GM21529 (cell line): ENCODE data around the gene FNDC3B.
"Not testable (repeated sequence)": the region's sequence is repeated elsewhere in the genome, so short reads cannot be mapped to it uniquely, and the experiment has no call there.

Experiments used
- ATAC-seq: cut with Tn5 transposase; IDR thresholded peaks from one replicate; pipeline ENCODE4 v1.9.1; 2021; ENCODE audit not compliant: unreplicated experiment

Gene FNDC3B

DNA sequence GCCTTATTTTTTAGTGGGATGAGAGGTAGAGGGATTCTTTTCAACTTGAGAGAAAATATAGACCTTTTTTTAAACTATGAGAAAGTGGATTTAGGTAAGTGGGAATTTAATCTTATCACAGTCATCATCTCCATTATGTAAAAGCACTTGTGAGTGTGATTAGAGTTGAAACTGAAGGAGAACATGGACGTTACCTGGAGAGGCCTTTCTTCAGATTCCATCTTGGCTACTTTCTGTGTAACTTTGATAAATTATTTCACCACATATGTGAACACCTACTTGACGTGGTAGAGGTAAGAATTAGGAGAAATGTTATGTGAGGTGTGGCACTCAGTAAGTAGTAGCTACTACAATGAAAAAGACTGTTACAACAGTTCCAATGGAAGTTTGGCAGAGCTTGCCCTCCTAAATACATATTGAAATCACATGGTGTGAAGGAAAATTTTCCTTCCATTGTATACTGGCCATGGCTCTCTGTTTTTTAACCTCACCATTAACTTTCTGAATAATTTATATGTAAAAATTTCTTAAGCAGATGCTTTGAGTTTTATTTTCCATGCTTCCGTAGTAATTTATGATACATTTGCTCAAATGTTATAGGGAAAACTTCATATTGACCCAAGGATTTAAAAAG lies 193.3 kb downstream of the FNDC3B start:
- ATAC-seq: no peak

DNA sequence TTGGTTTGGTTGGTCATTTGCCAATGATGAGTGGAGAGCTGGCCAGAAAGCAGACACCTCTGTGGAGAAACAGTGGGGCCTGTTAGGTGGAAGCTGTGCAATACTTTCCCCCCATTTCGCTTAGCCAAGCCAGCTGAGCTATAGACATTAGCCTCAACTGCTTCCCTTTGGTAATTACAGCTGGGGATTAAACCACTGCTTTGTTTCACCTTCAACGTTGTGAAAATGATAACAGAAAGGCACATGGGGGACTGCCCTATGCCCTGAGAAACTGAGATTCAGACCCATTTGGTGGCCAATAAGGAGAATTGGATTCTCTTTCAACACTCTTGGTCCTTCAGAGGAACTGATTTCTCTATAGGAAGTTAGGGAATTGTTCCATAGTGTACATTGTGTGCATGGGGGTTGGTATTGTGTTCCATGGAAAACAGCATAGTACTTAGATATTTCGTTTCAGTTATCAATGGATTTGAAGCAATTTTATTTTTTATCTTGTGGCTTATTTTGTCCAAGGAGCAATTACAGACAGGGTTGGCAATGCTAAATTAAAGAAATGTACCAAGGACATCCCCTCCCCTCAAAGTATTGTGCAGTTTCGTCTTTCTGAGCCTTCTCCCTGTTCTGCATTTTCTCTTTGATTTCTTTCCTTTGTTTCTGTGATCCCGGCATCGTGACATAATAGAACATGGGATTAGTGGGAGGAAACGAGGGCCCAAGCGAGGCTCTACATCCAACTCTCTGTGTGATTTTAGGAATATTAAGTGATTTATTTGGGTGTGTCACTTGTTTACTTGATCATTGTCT lies 194.3 kb downstream of the FNDC3B start:
- ATAC-seq: no peak

DNA sequence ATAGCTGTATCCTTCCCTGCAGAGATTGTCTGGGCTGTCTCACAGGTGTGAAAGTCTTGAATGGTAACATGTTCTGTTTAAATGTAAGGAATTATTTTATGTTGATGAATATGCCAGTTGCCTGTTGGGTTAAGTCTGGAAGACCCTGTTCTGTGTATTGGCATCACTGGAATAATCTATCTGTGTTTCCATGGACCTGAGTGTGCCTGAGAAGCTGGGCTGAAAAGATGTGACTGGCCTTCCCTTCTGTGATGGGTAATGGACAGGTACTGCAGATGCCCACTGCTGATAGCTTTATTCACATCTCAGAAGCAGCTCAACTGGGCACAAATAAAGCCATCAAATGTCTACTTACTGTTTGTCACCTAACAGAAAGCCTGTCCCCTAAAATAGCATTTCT lies 196.3 kb downstream of the FNDC3B start:
- ATAC-seq: no peak

DNA sequence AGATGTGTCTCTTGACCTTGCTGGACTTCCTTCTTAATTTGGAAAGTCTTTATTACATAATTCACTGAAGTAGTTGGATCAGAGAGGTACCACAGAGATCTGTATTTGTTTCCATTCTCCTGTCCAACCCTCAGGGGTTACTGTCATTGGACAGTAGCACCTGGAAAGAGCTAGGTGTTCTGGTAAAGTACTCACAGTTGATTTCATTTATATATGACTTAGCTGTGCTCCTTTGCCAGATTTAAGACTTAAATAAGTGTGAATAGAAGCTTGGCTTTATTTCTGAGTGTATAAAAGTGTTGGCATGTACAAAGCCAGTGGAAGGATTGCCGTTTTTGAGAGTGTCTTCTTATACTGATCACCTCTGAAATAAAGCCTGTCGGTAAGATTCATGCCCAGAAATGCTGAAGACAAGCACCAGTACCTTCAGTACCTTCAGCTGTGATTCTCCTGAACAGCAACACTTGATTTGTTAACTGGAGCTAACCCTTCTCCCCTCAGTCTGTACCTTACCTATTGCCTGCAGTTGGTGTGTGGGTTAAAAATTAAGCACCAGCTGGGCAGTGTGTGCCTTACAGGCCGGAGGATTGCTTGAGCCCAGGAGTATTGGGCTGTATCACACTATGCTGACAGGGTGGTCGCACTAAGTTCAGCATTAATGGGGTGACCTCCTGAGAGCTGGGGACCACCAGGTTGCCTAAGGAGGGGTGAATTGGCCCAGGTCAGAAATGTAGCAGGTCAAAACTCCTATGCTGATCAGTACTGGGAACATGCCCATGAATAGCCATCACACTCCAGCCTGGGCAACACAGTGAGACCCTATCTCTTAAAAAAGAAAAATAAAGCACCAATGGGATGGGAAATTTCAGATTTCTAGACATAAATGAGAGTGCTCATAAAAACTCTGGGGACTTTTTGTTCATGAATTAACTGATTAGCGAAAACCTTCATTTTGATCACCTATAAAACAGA lies 197.7 kb downstream of the FNDC3B start:
- ATAC-seq: no peak

DNA sequence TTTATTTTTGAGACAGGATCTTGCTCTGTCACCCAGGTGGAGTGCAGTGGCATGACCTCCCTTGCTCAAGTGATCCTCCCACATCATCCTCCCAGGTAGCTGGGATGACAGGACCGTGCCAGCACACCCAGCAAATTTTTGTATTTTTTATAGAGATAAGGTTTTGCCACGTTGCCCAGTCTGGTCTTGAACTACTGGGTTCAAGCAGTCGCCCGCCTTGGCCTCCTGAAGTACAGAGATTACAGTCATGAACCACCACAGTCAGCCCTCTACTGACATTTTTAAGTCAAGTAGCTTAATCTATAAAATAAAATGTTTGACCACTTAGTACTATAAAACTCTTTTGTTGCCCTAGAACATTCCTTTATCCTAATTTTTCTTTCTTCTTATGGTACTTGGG lies 198.8 kb downstream of the FNDC3B start:
- ATAC-seq: no peak

DNA sequence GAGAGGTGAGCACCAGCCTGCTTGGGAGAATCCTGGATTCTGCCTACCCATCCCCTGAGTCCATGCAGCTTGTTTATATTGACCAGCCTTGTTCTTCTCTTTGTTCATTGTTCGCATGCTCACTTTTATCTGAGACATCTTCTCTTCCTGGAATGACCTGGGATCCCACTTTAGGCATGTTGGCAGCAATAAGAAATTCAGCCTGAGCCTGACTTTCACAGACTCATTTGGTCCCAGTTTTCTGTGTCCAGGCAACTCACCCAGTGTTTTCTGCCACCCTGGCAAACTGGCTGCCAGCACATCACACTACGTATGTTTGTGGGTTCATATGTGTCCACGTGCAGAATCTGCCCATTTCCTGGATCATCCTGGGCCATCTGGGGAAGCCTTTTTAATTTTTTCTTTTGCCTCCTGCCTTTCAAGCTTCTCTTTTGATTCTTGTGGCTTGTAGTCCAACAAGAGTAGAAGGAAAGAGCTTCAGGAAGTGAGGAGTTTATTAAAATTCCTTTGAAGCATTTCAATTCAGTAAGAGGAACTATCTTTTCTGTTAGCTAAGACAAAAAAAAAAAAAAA lies 199.9 kb downstream of the FNDC3B start:
- no peak for ATAC-seq

DNA sequence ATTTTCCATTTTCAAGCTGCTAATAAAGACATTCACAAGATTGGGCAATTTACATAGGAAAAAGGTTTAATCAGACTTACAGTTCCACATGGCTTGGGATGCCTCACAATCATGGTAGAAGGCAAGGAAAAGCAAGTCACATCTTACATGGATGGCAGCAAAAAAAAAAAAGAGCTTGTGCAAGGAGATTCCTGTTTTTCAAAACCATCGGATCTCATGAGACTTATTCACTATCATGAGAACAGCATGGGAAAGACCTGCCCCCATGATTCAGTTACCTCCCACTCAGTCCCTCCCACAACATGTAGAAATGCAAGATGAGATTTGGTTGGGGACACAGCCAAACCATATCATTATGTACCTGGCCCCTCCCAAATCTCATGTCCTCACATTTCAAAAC lies 202.0 kb downstream of the FNDC3B start:
- ATAC-seq: no peak

DNA sequence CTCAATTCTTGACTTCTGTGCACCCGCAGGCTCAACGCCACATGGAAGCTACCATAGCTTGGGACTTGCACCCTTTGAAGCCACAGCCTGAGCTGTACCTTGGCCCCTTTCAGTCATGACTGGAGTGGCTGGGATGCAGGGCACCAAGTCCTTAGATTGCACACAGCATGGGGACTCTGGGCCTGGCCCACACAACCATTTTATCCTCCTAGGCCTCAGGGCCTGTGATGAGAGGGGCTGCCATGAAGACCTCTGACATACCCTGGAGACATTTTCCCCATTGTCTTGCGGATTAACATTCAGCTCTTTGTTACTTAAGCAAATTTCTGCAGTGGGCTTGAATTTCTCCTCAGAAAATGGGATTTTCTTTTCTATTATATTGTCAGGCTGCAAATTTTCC lies 203.1 kb downstream of the FNDC3B start:
- not testable (repeated sequence) for ATAC-seq

DNA sequence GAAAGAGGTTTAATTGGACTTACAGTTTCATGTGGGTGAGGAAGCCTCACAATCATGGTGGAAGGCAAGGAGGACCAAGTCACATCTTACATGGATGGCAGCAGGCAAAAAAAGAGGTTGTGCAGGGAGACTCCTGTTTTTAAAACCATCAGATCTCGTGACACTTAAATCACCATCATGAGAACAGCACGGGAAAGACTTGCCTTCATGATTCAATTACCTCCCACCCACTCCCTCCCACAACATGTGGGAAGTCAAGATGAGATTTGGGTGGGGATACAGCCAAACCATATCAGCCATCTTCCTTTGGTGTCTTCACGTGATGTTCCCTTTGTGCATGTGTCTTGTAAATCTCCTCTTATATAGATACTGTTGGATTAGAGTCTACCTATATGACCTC lies 204.0 kb downstream of the FNDC3B start:
- not testable (repeated sequence) for ATAC-seq

DNA sequence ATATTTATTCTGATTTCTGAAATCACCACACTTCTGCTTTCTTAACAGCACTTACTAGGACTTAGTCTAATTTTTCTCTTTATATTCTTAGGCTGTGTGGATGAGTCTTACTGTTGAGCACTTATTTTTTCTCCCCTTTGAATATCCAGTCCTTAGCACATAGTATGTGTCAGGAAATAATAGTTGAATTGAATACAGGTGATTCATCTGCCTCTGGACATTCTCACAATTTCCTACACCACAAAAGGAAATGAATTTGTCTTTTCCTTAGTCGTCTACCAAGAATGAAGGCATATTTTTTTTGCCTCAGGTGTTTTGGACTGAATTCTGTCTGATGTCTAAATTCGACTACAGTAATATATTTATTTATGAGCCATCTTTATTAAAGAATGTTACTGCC lies 204.6 kb downstream of the FNDC3B start:
- ATAC-seq: no peak

DNA sequence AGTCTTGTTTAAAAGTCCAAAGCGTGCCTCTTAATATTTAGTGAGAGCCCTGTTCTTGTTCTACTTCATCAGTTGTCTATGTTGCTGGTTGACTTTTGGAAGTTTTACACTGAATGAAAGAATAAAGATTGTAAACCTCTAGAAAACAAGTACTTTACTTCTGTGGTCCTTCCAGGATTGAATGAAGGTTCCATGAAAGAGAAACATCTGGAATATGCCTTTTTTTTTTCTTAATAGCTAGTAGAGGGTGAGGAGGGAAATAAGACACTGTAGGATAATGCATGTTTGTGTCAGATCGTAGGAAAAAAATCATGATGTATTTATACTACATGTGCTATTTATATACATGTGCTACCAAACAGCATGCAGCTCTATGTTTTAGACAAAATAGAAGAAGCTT lies 205.9 kb downstream of the FNDC3B start:
- no peak for ATAC-seq

DNA sequence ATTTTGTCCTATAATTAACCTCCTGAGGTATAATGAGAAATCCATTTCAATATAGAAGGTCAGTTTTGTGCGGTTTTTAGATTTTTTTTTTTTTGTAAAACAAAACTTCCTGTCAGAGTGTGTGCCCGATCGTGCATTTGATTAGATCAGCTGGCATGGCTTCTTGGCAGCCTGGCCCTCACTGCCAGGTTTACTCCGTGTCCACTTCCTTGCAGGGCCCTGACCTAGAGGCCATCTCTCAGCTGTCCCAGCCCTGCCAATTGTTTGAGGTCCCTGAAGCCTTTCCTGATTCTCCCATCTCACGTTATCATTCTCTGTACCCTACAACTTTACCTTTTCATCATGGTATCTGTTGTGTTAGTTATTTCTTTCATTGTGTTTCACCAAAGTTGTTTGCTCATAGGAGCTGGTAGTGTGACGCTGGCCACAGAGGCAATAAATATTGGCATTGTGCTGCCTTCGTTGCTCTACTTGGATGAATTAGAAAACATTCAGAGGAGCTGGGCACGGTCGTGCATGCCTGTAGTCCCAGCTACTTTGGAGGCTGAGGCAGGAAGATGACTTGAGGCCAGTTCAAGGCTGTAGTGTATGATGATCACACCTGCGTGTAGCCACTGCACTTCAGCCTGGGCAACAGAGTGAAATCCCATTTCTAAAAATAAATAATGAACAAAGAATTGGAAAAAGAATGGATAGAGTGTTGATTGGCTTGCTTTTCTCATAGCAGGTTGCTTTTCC lies 206.9 kb downstream of the FNDC3B start:
- no peak for ATAC-seq

DNA sequence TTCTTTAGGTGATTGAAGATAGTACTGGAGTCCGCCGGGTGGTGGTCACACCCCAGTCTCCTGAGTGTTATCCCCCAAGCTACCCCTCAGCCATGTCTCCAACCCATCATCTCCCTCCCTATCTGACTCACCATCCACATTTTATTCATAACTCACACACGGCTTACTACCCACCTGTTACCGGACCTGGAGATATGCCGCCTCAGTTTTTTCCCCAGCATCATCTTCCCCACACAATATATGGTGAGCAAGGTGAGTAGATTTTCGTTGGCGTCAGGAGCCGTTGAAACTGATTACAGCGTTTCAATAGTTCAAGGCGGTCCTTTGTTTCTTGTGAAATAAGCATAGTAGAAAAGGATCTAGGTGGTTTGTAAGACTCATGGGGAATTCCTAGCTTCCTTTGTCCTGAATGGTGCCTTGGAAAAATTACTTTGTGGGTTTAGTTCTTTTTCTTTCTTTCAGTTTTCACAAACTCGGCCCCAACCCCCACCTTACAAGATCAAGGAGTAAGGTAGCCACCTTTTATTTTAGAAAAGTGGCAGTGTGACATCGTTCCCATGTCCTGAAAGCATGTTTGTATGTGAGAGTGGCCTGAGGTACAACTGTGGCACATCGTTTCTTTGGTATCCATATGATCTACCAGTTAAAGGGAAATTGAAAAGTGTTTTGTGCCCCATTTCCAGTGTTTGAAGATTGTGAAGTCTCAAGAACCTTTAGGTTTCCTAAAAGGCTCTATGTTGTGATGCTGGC lies 208.3 kb downstream of the FNDC3B start:
- no peak for ATAC-seq

DNA sequence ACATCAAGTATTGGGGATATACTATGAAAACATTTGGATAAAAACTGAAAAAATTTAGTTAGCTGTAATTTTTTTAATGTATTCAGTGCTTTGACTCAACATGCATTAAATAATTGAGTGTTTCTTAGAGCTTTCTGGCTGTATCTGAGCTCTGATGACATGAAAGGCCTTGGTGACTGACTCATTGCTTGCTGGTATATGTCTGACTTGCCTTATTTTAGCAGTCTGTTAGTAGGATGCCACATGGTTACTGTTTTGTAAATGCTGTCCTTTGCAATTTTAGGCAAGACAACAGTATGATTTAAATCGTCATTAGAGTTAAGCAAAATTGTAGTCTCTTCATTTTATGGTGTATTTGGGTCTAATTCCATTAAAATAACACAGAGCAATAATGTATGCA lies 209.7 kb downstream of the FNDC3B start:
- ATAC-seq: no peak

DNA sequence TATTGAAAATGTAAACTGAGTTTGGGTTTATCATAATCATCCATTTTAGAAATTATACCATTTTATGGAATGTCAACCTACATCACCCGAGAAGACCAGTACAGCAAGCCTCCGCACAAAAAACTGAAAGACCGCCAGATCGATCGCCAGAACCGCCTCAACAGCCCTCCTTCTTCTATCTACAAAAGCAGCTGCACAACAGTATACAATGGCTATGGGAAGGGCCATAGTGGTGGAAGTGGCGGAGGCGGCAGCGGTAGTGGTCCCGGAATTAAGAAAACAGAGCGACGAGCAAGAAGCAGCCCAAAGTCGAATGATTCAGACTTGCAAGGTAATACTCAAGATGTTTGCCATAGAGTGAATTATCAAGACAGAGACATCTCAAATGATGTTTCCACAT lies 211.8 kb downstream of the FNDC3B start:
- ATAC-seq: no peak

DNA sequence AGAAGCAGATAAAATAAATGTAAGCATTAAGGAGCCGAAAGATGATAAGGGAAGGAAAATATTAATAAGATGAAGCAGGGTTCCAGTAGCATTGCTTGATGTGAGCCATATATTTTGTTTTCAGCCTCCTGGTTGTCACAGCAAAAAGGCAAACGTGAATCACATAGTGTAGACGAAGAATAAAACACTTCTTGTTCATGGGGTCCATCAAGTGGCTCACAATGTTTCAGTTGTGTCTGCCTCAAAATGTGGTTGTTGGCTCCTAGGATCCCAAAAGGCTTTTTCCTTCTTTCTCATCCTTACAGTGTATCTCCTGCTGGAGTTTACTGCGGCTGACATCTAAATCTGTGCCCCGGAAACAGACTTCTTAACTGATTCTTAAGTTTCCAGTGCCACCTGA lies 213.8 kb downstream of the FNDC3B start:
- no peak for ATAC-seq

DNA sequence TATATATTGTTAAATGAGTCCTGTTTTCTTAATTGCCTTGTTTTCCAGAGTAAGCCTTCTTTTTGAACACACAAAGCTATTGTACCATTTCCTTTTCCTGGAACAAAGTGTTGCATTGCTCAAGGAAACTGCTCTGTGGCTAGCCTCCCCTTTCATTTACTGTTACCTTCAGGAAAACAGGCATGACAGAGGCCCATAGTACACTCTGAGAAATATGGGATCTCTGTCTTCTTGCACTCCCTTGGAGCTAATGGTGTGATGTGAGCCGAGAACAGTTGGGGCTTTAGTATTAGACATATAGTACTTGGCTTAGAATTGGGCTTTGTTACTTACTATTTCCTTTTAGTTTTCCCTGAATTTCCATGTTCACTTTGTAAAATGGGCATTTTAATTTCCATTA lies 215.2 kb downstream of the FNDC3B start:
- no peak for ATAC-seq

DNA sequence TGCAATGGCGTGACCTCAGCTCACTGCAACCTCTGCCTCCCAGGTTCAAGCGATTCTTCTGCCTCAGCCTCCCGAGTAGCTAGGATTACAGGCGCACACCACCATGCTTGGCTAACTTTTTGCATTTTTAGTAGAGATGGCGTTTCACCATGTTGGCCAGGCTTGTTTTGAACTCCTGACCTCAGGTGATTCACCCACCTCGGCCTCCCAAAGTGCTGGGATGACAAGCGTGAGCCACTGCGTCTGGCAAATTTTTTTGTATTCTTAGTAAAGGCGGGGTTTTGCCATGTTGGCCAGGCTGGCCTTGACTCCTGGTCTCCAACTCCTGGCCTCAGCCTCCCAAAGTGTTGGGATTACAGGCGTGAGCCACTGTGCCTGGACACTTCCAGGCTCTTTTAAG lies 215.9 kb downstream of the FNDC3B start:
- not testable (repeated sequence) for ATAC-seq

DNA sequence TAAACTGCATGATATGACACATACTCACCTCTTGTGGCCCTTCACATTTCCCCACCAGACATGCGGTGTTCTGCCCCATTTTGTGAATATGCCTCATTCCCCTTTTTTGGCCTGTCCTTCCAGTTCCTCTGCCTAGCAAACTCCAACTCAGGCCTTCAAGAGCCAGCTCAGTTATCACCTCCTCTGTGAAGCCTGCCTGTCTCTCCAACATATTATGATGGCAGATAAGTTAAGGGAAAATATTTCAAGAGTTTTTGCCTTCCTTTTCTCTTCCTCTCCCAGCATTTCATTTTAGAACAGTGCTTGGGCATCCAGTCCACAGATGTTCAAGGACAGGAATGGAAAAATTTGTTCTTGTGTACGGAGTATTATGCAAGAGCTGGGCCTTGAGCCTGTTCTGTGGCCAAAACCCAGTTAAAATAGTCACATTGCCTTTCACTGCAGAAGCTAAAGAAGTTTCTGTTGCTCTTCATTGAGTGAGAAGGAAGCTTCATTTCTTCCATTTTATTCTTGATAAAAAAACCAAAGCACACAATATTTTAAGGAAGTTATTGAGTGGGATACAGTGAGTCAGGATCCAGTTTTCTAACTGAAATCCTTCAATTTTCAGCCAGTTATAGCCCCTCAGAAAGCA lies 216.8 kb downstream of the FNDC3B start:
- ATAC-seq: no peak
